GM19468 (cell line): ENCODE measurements around the gene TPST1.

Source experiments
- ATAC-seq: cut with Tn5 transposase; IDR thresholded peaks from one replicate; pipeline ENCODE4 v1.9.1; 2021; ENCODE audit warnings: mild to moderate bottlenecking, moderate library complexity, moderate number of reproducible peaks; ENCODE audit not compliant: unreplicated experiment; ENCODE audit errors: extremely low read depth

TPST1 gene

DNA sequence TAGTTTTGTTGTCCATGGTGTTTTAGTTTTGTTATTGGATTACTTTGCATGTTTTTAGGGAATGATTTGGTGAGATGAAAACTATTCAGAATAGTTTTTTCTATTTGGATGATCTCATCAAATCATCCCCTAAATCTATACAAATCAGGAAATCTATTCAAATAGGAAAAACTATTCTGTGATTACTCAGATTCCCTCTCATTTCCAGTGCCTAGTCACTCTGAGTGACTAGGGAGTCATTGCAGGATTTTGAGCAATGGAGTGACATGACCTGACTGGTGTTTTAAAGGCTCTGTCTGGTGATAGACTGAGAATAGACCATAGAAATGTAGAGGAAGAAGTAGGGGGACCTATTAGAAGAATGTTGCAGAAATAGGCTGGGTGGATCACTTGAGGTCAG lies 72.4 kb downstream of the TPST1 start:
- ATAC-seq: no peak

GRCh38 chr7:66279912-66280311 lies 74.8 kb downstream of the TPST1 start:
- ATAC-seq: no peak

DNA sequence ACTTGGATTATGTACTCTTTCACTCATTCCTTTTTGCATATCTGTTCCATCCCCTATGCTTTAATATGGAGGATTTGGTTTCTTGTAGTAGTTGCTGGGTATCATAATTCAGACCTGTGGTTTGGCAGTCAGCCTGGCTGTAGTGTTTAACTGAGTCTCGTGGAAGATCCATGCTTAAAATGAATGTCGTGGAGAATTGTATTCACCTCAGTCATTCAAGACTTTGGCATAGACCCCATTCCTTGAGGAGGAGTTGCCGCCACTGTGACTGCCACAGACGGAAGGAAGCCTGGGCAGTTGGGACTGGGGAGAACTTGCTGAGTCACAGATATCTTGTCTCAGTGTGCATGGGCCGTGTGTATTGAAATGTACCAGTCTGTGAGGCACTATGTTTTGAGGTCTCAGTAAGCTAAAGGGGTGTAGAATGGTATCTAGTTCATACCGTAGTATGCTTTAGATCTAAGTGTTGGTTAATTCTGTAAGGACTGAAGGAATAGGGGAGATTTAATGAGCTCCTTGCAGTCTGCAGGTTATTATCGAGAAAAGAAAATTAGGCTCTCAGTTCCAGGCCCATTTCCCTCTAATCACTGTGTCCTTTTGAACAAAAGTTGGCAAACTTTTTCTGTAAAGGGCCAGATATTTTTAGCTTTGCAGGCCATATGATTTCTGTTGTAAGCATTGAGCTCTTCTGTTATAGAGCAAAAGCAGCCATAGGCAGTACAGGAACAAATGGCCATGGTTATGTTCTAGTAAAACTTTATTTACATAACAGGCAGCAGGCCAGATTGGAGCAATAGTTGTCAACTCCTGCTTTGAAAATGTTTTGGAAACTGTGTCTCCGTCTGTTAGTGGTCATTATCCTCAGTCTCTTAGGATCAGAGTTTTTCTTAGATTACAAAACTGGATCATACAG lies 76.8 kb downstream of the TPST1 start:
- no peak for ATAC-seq

DNA sequence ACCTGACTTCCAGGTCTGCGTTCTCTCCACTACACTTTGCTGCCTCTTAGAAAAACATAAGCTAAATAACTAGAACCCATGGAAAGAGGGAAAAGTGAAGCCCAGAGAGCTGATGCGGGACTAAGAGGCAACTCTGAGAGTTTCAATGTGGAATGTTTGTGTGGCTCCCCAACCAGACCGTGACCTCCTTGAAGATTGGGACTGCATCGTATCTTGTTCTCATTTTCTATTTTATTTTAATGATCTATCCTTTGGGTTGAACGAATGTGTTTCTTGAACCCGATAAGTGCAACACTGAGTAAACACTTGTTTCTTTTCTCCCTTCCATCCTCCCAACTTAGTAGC lies 77.4 kb downstream of the TPST1 start:
- no peak for ATAC-seq

GRCh38 chr7:66283003-66283920 lies 78.1 kb downstream of the TPST1 start:
- no peak for ATAC-seq

- no peak for ATAC-seq
Measured at GRCh38 chr7:66296001-66296521, 90.9 kb downstream of the TPST1 start.

DNA sequence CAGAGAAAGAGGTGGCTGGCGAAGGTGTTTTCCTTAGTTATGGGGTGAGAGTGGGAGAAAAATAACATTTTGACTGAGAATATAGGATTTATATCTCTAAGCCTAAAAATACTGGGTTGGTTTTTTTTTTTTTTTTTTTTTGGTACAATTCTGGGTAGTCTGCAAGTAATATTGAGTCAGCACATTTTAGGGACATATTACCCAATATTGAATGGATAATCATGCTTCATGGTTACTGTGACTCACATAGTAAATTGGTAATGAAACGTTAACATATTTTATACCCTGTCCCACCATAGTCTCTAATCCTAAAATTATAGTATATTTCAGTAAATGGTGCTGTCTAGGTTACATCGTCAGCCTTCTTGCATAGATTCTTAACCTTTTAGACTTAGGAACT lies 91.4 kb downstream of the TPST1 start:
- no peak for ATAC-seq

GRCh38 chr7:66297579-66297978 lies 92.4 kb downstream of the TPST1 start:
- no peak for ATAC-seq

- ATAC-seq: no peak
Measured at GRCh38 chr7:66301249-66301648, 96.1 kb downstream of the TPST1 start.

DNA sequence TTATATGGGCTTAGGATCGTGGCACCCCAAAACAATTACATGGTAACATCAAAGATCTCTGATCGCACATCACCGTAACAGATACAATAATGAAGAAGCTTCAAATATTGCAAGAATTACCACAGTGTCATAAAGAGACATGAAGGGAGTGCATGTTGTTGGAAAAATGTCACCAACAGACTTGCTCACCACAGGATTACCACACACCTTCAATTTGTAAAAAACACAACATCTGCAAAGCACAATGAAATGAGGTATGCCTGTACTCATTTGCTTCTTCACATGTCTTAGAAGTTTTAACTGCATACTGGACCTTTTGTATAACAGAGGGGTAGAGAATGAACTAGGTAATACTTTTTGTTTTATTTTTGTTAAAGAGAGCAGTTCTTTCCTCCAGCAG lies 96.6 kb downstream of the TPST1 start:
- no peak for ATAC-seq

DNA sequence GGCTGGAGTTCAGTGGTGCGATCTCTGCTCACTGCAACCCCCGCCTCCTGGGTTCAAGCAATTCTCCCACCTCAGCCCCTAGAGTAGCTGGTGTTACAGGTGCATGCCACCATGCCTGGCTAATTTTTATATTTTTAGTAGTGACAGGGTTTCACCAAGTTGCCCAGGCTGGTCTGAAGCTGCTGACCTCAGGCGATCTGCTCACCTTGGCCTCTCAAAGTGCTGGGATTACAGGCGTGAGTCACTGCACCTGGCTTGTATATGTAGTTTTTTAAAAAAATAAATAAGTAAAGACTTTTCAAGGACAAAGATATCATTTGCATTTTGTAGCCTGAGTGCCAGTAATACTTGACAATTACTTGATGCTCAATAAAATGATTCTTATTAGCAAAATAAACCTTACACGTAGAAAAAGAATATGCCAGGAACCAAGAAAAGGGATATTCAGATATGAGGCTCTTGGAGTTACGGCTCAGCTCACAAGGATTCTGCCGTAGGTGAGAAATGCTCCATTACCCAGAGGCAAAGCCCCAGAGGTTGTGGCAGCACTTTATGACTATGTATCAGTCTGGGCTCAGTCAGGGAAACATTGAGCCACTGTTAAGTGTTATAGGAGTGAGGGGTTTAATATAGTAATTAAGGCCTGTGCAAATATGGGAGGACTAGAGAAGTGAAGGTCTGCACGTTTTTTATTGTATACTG lies 98.5 kb downstream of the TPST1 start:
- no peak for ATAC-seq

DNA sequence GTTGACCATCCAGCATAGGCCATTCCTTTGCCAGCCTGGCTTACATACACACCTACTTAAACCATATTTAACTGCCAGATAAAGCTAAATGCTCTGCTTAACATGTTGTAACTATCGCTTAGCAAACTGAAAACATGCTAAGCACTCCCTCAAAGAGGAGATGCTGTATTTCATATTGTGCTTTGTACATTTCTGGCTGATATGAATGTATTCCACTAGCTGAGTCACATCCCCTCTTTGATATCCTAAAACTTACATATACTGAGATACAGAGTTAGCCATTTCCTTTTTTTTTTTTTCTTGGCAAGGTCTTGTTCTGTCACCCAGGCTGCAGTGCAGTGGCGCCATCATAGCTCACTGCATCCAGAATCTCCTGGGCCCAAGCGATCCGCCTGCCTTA lies 99.4 kb downstream of the TPST1 start:
- ATAC-seq: no peak

DNA sequence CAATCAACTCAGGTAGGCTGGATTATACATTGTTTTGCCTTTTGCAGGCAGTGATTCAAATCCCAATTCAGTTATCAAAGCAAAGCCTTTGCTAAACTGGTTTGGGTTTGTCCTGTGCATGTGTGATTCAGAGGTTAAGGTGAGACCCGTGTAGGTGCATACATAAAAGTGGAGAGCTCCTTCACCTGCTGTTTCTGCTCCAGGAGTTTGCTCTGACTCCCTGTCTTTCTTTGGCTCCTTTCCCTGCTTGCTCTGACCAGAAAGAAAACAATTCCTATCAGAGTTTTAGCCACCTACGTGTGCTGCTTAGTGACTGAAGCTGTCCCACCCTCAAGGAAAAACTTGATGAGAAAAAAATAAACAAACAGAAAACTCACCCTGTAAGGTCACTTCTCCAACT lies 101.1 kb downstream of the TPST1 start:
- ATAC-seq: no peak

DNA sequence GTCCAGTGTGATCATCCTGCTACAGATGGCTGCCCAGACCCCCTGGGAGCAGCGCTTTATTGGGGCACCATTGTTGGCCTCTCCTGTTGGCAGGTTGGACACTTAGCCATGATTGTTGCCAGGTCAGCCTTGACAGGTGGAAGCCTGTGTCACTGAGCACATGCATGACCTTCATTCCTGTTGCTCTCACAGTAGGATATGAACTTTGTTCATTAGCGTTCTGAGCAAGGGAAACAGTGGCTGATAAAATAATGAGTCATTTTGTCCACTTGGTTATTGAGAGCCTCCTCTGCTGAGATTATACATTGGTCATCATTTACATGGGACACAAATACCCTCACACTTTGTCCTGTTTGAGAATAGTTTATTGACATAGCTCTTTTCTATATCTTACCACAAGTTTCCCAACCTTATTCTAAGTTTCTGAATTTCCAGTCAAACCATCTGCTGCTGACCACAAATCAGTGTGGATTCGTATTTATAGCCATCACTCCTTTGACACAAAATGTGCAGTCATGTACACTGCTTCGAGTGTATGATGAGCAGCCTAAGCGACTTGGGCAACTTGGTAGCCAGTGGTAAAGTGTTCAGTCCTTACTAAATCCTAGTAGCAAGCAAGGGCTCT lies 102.6 kb downstream of the TPST1 start:
- ATAC-seq: no peak

- ATAC-seq: no peak
Measured at GRCh38 chr7:66308411-66308810, 103.3 kb downstream of the TPST1 start.

- no peak for ATAC-seq
Measured at GRCh38 chr7:66310620-66311019, 105.5 kb downstream of the TPST1 start.

DNA sequence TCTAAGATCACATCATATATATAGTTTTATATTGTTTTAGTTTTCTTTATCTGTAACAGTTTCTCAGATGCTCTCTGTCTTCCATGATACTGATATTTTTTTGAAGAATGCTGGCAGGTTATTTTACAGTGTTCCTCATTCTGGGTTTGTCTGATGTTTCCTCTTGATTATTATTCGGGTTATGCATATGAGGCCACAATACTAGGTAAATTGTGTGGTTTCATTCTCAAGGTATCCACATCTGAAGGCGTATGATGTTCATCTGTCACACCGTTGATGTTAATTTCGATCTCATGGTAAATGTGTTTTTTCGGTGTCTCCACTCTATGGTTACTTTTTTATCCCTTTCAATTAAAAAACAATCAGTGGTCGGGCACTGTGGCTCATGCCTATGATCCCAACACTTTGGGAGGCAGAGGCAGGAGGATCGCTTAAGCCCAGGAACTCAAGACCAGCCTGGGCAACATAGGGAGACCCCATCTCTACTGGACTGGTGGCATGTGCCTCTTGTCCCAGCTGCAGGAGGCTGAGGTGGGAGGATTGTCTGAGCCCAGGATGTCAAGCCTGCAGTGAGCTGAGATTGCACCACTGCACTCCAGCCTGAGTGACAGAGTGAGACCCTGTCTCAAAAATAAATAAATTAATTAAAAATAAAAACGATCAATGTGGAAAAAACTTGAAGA lies 108.9 kb downstream of the TPST1 start:
- ATAC-seq: no peak

DNA sequence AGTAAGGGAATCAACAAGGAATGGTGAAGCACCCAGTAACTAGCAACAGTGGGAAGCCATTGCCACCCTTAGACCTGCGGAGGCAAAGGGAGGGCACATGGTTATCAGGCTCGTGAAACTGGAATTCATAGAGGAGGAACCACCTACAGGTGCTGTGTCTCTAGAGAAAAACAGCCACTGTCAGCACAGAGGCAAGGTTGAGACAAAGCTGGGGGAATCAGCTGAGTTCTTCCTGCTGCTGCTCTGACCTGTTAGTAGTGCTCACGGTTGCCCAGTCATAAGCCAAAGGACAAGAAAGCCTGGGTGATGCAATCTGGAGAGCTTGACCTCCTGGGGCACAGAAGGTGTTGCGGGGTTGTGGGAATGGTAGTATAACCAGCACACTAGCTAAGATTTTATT lies 110.1 kb downstream of the TPST1 start:
- ATAC-seq: no peak

GRCh38 chr7:66319407-66319979 lies 114.4 kb downstream of the TPST1 start:
- ATAC-seq: no peak
